GM12878 (cell line): ENCODE results near the gene FBXO27.
"Not testable (repeated sequence)": the region's sequence is repeated elsewhere in the genome, so short reads cannot be mapped to it uniquely, and the experiment has no call there.

Source experiments
- CTCF ChIP-seq, 3 experiments: IDR thresholded peaks in 2 of 3; conservative IDR thresholded peaks in 1 of 3; 2 replicates each; pipeline ENCODE4 v1.5.1; 2011; ENCODE audit warnings: low read depth in 3 of 3, low read length in 3 of 3, mild to moderate bottlenecking in 3 of 3, control low read depth in 2 of 3, moderate library complexity in 2 of 3, inconsistent platforms in 1 of 3, mixed read lengths in 1 of 3; ENCODE audit not compliant: control insufficient read depth in 2 of 3, insufficient read depth in 1 of 3; ENCODE audit errors: extremely low read depth in 1 of 3
- PBX3 ChIP-seq: IDR thresholded peaks from 2 replicates; pipeline ENCODE4 v1.6.1; 2011; ENCODE audit warnings: mild to moderate bottlenecking, low read depth, low read length, moderate library complexity; ENCODE audit not compliant: insufficient replicate concordance
- REST ChIP-seq: IDR thresholded peaks from 2 replicates; pipeline ENCODE4 v1.6.1; 2012; ENCODE audit warnings: mild to moderate bottlenecking, low read depth, low read length

- not testable (repeated sequence) for TF ChIP-seq REST; CTCF (IDR thresholded peaks at IDR 0.05 in 2 of 3, conservative IDR thresholded peaks at IDR 0.05 in 1 of 3; ENCODE audit: control insufficient read depth in 2 of 3, extremely low read depth in 1 of 3, insufficient read depth in 1 of 3, low read depth in 3 of 3, low read length in 3 of 3); PBX3
Observed at GRCh38 chr19:39068259-39068658, 35.9 kb upstream of the FBXO27 start.
